HG03354 (cell line): ENCODE measurements around the gene TRAPPC4.
"Not testable (repeated sequence)": the region's sequence is repeated elsewhere in the genome, so short reads cannot be mapped to it uniquely, and the experiment has no call there.

Experiments
- ATAC-seq: cut with Tn5 transposase; IDR thresholded peaks from one replicate; pipeline ENCODE4 v1.9.1; 2021; ENCODE audit warnings: mild to moderate bottlenecking; ENCODE audit not compliant: unreplicated experiment, poor library complexity, severe bottlenecking

The TRAPPC4 gene

DNA sequence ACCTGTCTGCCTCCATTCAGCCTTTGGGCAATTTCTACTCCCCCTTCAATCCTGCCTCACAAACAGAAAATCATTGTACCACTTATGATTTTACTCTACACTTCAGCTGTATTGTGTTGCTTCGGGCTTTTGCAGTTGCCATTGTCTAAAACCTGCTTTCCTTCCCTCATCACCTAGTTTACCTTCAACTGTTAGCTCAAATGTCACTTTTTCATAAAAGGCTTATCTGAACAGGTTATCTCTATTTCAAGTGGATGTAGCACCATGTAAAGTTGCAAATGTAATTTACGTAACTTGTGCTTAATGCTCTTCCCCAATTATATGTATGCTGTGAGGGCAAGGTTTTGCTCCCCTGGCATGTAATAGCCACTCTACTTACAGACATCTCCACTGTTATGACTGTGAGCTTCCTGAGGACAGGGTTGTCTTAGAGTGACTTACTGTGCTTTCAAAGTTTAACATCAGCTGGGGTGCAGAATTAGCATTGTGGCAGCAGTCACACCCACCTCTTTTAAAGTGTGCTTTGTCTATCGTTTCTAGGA lies 5.9 kb upstream of the TRAPPC4 start:
- no peak for ATAC-seq

DNA sequence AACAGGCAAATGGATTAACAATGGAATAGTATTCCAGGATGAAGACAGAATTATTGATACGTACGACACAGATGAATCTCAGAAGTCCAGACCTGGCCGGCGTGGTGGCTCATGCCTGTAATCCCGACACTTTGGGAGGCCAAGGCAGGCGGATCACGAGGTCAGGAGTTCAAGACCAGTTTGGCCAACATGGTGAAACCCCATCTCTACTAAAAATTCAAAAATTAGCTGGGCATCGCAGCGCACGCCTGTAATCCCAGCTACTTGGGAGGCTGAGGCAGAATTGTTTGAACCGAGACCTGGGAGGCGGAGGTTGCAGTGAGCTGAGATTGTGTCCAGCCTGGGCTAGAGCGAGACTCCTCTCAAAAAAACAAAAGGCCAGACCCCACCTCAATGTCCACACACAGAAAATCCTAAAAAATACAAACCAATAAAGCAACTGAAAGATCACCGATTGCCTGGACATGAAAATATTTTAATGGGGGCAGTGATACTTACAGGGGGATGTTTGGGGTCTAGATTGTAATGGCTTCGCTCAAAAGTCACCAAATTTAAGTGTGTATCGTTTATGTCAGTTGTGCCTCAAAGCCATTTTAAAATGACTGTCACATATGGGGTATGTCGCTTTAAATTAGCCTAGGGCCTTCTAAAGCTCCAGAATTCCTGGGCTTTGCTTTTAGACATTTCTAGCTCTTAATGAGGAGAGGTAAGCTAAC lies 4.2 kb upstream of the TRAPPC4 start:
- no peak for ATAC-seq

DNA sequence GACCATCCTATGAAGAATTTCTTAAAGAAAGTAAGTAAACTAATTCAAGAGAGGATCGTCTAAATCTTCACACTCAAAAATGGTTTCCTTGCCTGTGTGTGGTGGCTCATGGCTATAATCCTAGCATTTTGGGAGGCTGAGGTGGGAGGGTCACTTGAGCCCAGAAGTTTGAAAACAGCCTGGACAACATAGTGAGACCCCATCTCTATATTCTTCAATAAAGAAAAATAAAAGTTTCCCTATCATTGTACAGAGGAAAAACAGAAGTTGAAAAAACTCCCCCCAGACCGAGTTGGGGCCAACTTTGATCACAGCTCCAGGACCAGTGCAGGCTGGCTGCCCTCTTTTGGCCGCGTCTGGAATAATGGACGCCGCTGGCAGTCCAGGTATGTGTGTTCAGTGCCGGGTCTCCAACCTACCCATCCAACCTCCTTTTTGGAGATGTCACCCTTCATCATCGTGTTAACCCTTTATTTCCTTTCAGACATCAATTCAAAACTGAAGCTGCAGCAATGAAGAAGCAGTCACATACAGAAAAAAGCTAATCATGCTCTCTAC lies 3.4 kb upstream of the TRAPPC4 start:
- ATAC-seq, result no peak

DNA sequence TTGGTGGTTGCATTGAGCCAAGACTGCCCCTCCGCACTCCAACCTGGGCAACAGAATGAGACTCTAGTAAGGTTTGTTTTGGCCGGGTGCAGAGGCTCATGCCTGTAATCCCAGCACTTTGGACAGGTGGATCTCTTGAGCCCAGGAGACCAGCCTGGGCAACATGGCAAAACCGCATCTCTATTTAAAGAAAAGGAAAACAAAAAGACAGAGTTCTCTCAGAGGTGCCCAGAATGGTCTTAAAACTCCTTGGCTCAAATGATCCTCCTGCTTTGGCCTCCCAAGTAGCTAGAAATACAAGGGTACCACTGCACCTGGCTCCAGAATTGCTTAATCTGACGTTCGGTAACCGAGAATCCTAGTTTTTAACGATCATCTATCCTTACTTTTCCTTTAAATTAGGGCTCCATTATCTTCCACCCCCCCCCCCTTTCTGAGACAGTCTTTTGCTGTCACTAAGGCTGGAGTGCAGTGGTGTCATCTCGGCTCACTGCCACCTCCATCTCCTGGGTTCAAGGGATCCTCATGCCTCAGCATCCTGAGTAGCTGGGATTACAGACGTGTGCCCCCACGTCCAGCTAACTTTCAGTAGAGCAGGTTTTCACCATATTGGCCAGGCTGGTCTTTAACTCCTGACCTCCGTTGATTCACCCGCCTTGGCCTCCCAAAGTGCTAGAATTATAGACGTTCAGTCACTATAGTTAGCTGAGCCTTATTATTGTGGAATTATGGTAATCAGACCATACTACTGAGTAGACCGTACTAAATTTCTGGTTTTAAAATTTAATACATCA lies 2.2 kb upstream of the TRAPPC4 start:
- no peak for ATAC-seq

DNA sequence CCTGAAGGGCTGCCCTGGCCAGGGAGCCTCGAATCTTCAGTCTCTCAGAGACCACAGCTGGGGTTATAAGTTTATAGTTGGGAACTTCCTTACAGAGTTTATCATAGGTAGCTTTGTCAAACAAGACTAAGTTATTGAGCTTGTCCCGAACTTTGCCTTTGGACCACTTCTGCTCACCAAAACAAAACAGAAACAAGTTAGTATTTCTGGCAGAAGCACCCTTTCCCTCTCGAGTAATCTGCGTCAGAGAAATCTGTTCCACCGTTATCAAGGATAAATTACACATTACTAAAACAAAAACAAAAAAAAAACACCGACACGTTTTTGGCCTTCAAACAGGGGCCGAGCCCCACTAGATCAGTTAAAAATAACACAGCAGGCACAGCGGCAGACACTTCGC lies 1.2 kb upstream of the TRAPPC4 start:
- not testable (repeated sequence) for ATAC-seq

DNA sequence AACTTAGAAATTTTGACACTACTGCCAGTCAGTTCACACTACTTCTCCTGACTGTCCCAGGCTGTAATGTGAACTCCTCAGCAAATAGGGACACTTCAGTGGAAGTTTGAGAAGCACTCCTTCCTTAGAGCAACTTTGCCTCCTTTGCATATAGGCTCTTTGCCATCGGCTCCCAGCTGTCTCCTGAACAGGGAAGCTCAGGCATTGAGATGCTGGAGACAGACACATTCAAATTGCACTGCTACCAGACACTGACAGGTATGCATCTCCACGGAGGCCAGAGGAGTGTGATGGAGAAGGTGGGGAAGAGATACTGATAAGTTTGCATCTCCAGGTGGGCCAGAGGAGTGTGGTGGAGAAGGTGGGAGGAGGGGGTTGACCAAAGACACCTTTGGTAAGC lies 1.4 kb downstream of the TRAPPC4 start:
- ATAC-seq, result no peak

DNA sequence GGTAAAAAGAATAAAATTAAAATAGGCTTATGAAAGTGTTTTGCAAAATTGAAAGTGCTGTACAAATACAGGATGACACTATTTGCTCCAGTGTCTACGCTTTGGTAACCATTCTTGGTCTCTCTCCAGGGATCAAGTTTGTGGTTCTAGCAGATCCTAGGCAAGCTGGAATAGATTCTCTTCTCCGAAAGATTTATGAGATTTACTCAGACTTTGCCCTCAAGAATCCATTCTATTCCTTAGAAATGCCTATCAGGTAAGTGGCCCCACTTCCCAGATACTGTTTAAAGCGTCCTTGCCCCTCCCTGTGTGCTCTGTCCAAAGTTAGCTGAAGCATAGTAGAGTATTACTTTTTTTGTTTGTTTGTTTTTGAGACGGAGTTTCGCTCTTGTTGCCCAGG lies 3.1 kb downstream of the TRAPPC4 start:
- ATAC-seq, result no peak

DNA sequence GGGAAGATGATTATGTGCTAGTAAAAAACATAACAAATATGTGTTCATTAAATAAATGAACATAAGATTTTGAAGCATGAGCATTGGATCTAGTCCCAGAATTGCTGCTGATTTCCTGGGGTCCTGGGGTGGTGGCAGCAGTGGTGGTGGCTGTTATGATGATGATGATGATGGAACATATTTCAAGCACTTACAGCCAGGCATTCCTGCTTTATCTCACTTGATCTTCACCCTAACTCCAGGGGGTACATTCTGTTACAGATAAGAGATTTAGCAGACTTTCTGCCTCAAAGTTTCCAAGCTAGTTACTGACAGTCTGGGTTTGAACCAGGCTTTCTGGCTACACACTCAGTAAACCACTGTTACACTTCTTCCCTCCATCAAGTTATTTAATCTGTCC lies 5.2 kb downstream of the TRAPPC4 start:
- ATAC-seq, result no peak

DNA sequence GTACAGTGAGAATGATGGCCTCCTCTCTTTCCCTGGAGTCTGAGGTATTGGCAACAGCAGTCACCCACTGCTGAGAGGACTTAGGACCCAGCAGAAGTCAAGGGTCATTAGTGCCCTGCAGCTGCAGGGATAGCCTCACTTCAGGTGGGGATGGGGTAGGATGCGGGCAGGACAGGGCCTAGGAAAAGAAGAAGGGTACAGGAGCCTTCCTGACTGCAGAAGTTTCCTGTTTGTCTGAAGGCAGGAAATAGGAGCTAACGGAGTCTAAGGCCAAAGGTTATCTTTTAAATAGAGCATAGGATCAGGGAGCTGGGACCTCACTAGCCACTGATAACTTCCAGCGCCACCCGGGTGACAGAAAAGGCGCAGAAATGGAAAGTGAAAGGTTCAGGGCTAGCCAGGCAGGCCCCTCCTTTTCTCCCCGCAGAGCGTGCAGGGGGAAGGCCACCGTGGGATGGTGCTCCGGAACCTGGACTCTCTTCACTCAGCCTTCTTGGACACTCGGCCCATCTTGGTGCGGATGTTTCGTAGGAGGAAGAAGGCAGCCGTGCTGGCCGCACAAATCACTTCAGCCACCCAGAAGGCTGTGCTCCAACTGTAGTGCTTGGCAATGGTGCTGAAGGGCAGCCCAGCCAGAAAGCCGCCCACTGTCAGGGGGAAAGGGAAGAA lies 6.0 kb downstream of the TRAPPC4 start:
- ATAC-seq, result no peak

DNA sequence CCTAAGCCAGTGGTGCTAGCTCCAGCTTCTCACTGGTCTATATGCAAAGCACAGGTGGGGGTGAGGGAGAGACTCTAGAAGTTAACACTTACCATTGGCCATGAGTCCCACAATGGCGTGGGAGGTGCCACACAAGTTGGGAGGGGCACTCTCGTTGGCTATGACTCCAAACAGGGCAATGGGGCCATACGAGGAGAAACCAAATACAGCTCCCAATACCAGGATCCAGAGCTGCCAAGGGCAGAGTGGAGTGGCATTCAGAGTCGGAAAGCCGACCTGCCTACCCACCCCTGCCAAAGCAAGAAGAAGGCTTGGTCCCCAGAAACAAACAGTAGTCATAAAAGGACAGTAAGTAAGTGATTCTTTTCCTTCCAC lies 6.5 kb downstream of the TRAPPC4 start:
- ATAC-seq, result no peak

DNA sequence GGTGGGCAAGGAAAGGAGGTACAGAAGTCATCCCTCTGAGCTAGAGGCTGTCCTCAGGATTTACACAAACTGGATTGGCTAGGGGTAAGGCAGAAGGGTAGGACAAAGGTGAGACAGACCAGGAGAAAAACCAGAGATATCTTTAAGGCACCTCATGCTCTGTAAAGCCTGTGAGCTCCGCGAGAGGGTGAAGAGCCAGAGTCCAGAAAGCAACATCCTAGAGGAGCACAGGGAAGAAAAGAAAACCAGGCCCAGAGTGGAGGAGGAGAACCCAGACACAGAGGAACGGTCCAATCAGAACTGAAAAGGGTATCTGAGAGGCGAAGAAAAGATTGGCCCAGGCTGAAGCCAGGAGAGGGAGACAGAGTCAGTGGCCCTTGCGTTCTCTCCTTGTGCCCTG lies 7.0 kb downstream of the TRAPPC4 start:
- no peak for ATAC-seq

DNA sequence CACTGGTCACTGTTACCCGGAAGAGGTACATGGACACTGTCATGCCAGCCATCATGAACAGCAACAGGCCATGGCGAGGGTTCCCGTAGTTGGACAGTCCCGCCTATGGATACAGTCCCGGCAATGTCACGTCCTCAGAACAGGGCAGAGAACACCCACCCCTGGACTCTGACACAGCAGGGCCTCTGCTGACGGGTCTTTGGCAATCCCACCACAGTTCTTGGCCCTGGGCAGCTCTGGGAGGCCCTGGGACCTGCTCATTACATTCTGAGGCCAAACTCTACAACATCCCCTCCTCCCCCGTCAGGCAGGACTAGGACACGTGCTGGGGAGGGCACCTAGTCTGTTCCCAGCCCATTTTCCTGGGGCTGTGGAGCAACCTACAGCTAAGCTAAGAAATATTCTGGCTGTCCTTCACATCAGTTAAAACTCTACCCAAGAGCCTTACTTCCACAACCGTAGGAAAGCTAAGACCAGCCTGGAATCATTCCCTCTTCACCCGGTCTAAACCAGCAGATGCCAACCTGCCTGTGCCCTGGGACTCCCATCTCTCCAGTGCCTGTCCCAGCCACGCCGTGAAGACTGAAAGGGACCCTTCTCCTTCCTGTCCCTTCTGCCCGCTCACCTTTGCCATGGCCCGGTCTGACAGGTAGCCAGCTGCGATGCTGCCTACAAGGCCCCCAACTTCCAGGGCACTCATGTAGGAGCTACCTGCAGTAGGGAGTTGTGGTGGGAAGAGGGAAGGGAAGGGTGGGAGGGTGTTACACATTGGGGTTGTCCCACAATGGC lies 7.6 kb downstream of the TRAPPC4 start:
- ATAC-seq, result no peak

DNA sequence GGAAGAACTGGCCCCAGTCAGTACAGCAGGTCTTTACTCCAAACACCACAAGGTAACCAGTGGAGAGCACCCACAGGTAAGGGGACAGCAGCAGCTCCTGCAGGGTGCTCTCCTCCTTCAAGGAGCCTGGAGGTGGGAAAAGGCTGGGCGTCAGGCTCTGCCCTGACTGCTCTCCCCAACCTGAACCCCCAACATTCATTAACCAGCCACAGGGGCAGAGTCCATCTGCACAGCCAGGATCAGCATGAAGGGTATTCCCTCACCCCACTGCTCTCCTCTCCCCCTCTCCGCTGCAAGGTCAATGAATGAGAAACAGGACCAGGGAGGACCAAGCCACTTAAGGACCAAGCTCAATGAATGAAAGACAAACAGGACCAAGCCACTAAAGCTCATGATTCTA lies 8.4 kb downstream of the TRAPPC4 start:
- no peak for ATAC-seq

DNA sequence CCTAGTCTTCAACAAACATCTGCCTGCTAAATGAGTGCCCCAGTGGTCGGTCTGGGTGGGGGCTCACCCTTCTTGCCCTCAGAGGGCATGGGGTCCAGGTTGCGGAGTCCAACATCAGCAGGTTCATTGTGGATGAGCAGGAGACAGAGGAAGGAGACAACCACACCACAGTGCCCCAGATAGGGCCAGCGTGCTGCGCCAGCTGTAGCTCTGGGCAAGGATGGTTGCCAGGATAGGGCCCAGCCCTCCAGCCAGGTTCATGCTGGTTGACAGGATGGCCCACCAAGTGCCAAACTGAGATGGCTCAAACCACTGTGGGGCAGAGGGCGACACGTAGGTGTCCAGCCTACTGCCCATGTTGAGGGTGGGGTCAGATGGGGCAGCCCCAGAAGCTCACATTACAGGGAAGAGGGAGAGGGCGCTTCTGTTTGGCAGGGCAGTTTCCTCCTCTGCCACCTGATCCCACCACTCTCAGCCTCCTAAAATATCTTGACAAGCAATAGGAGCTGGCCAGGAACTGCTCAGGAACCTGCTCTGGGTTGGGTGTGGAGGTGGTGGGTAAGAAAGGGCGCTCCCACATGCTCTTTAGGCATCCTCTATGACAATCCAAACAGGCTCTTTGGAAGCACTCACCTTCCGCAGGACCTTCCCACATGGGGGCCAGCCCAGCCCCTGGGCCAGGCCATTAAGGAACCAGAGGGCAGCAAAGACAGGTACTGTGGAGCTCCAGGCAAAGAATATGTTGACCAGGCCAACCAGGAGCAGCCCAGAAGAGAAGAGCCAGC lies 9.2 kb downstream of the TRAPPC4 start:
- ATAC-seq, result no peak

DNA sequence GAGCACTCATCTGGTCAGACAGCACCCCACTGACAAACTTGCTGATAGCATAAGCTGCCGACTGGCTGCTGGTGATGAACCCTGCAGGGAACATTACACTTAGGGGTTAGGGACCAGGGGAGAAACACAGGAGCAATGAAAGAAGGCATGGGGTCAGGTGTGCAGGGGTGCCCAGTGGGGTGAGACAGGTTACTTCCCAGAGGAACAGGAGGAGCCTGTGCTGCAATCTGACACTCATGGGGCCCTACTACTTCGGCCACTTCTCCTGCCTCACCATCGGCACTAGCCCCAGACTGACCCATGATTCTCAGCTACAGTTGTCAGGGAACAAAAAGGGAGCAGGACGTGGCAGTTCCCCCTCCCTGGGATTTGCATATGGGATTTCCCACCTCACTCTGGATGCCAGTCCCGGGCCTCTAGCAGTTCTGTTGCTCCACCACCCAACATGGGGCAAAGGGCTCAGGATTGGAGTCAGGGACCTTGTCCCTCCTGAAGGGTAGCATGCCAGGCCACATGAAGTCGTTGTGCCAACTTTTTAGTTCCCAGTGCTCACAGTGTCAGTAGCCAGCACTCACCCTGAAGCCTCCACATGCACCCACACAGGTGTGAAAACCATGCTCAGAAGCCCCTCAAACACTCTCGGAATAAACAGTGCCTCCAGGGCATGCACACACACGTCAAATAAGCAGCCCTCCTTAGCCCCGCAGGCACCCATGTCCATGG lies 9.9 kb downstream of the TRAPPC4 start:
- no peak for ATAC-seq

DNA sequence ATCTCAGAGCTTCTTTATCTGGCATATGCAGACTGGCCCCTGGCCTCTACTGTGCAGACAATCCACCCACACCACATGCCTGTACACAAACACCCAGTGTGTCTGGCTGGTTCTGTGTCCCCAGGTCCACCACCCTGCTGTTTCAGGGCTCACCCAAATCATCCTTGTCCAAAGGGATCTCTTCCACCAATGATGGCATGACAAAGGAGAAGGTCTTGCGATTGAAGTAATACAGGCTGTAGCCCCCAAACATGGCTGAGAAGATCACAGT lies 10.4 kb downstream of the TRAPPC4 start:
- no peak for ATAC-seq

DNA sequence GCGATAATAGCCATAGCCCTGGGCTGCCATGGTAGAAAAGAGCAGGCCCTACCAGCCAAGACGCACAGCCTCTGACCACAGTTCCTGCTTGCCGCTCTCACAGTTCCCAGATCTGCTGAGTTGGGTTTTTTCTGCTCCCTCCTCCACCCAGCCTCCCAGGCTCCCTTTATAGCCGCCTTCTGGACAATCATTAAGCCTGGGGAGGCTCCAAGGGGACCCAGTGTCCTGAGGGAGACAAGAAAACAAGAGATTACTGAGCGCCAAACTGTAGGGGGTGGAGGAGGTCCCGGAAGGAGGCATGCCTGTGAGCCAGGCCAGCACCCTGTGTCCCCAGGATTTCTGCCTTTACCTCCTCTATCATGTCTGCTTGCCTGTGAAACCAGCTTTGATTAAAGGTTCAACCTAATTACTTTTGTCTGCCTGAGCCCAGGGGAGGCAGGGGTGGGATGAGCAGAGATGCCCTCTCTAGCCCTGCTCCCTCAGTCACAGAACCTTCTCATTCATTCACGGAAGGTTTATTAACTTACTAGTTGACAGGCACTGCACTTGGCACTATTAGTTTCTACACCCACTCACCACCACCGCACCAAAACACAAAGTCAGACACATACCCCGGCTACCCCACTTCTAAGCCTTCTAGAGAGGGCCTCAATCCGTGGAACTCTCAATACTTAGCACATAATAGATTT lies 10.9 kb downstream of the TRAPPC4 start:
- ATAC-seq, result peak; percentile 15

DNA sequence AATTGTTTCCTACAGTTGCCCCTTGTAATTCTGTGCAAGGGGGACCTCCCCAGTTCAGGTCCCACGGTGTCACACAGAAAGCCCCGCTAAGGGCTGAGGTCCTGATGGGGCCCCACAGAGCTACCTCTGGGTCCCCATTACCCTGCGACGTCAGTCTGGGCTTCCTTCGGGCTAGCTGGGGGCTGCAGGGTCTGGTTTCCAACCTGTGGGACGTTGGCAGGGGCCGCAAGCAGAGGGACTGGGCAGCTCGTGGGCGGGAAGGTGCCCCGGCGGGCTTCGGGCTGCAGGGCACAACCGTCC lies 11.4 kb downstream of the TRAPPC4 start:
- peak; percentile 21 for ATAC-seq
